T-helper 2 cell treated with Interferon-gamma antibody and Interleukin-4, amounts not matched to agents 100 ng/mL and 5 ng/mL, for 36 hours (primary cell): ENCODE data around the gene NTM. TPM values are rescaled to one million over a fixed set of nuclear protein-coding genes. Genes with fewer than 3 reads are reported as not detected.

Experiments used
- intact Hi-C: fragments of 100-400 bp; cut with micrococcal nuclease; formaldehyde crosslinking; loops from one replicate; pipeline ENCODE4 v1.15.1; 2023
- total RNA-seq: library from RNA; stranded (reverse); gene quantifications from 2 replicates; pipeline ENCODE4 v1.2.3, GENCODE V29; 2022

The NTM gene
- total RNA-seq, 1 donor from 2014 or later = not detected

- intact Hi-C loops = no loop called here
These were observed 313.3 kb downstream of the NTM start for GRCh38 chr11:131683666-131684065.

GRCh38 chr11:131684111-131685060 lies 314.0 kb downstream of the NTM start:
- intact Hi-C loops = loop anchor here (5.0 kb wide), 1 partner anchor 767 kb away; the partner anchor contains the start of gene SNX19

- intact Hi-C loops = loop anchor here (5.0 kb wide), 1 partner anchor 768 kb away; the partner anchor contains the start of gene SNX19
These were observed 314.8 kb downstream of the NTM start for GRCh38 chr11:131685206-131685605.

GRCh38 chr11:131685906-131686305 lies 315.5 kb downstream of the NTM start:
- intact Hi-C loops = loop anchor here (5.0 kb wide), 1 partner anchor 769 kb away; the partner anchor contains the start of gene SNX19

GRCh38 chr11:131686836-131687235 lies 316.4 kb downstream of the NTM start:
- intact Hi-C loops = loop anchor here (5.0 kb wide), 1 partner anchor 770 kb away; the partner anchor contains the start of gene SNX19

- intact Hi-C loops = loop anchor here (5.0 kb wide), 1 partner anchor 770 kb away; the partner anchor contains the start of gene SNX19
These were observed 317.1 kb downstream of the NTM start for GRCh38 chr11:131687291-131688047.

- intact Hi-C loops = loop anchor here (5.0 kb wide), 1 partner anchor 771 kb away; the partner anchor contains the start of gene SNX19
These were observed 317.8 kb downstream of the NTM start for GRCh38 chr11:131688048-131688693.

GRCh38 chr11:131689049-131689925 lies 318.9 kb downstream of the NTM start:
- intact Hi-C loops = loop anchor here (5.0 kb wide), 1 partner anchor 772 kb away; the partner anchor contains the start of gene SNX19

GRCh38 chr11:131690362-131690761 lies 319.9 kb downstream of the NTM start:
- intact Hi-C loops = loop anchor here (10.0 kb wide), 1 partner anchor 1246 kb away; the partner anchor contains the start of gene ADAMTS15

- intact Hi-C loops = loop anchor here (10.0 kb wide), 1 partner anchor 1246 kb away; the partner anchor contains the start of gene ADAMTS15
These were observed 320.4 kb downstream of the NTM start for GRCh38 chr11:131690776-131691175.

GRCh38 chr11:131691181-131692041 lies 321.0 kb downstream of the NTM start:
- intact Hi-C loops = loop anchor here (10.0 kb wide), 1 partner anchor 1247 kb away; the partner anchor contains the start of gene ADAMTS15

- intact Hi-C loops = loop anchor here (10.0 kb wide), 1 partner anchor 1247 kb away; the partner anchor contains the start of gene ADAMTS15
These were observed 321.7 kb downstream of the NTM start for GRCh38 chr11:131692151-131692550.

- intact Hi-C loops = loop anchor here (10.0 kb wide), 1 partner anchor 1248 kb away; the partner anchor contains the start of gene ADAMTS15
These were observed 322.5 kb downstream of the NTM start for GRCh38 chr11:131692961-131693360.

- intact Hi-C loops = loop anchor here (10.0 kb wide), 1 partner anchor 1249 kb away; the partner anchor contains the start of gene ADAMTS15
These were observed 323.3 kb downstream of the NTM start for GRCh38 chr11:131693756-131694155.

GRCh38 chr11:131694526-131695424 lies 324.4 kb downstream of the NTM start:
- intact Hi-C loops = loop anchor here (10.0 kb wide), 1 partner anchor 1250 kb away; the partner anchor contains the start of gene ADAMTS15

- intact Hi-C loops = loop anchor here (10.0 kb wide), 1 partner anchor 1251 kb away; the partner anchor contains the start of gene ADAMTS15
These were observed 325.5 kb downstream of the NTM start for GRCh38 chr11:131695889-131696429.

GRCh38 chr11:131696690-131697089 lies 326.3 kb downstream of the NTM start:
- intact Hi-C loops = loop anchor here (10.0 kb wide), 1 partner anchor 1252 kb away; the partner anchor contains the start of gene ADAMTS15
